Measurements from ENCODE around the gene ISCU.

GRCh38 chr12:108553799-108554198 lies 8.6 kb upstream of the ISCU start:
- no peak for TF ChIP-seq POLR2AphosphoS5 (IDR thresholded peaks at IDR 0.05)
- no peak for TF ChIP-seq CTCF (IDR thresholded peaks at IDR 0.05)

Measured in stomach (tissue), 4 donors.